Activated naive CD4-positive, alpha-beta T cell treated with Interleukin-2 at 50 U/mL for 16 hours (primary cell): ENCODE results near the gene MTMR11.
"Not testable (repeated sequence)": the region's sequence is repeated elsewhere in the genome, so short reads cannot be mapped to it uniquely, and the experiment has no call there.

Source experiments
- DNase-seq: peaks from one replicate; pipeline ENCODE4 v3.0.0-alpha.2; 2020

MTMR11 gene, protein sequence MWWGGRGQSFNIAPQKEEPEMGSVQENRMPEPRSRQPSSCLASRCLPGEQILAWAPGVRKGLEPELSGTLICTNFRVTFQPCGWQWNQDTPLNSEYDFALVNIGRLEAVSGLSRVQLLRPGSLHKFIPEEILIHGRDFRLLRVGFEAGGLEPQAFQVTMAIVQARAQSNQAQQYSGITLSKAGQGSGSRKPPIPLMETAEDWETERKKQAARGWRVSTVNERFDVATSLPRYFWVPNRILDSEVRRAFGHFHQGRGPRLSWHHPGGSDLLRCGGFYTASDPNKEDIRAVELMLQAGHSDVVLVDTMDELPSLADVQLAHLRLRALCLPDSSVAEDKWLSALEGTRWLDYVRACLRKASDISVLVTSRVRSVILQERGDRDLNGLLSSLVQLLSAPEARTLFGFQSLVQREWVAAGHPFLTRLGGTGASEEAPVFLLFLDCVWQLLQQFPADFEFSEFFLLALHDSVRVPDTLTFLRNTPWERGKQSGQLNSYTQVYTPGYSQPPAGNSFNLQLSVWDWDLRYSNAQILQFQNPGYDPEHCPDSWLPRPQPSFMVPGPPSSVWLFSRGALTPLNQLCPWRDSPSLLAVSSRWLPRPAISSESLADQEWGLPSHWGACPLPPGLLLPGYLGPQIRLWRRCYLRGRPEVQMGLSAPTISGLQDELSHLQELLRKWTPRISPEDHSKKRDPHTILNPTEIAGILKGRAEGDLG

GRCh38 chr1:149936170-149936991, at the start of gene MTMR11:
MTMR11 (minus strand) TSS chr1:149936879; CDS start chr1:149936647, 232 bp downstream.
- no peak for DNase-seq

GRCh38 chr1:149979972-149980540, 43.4 kb upstream of the MTMR11 start:
- DNase-seq, result no peak

GRCh38 chr1:149979245-149979971, 42.7 kb upstream of the MTMR11 start:
- no peak for DNase-seq

DNA sequence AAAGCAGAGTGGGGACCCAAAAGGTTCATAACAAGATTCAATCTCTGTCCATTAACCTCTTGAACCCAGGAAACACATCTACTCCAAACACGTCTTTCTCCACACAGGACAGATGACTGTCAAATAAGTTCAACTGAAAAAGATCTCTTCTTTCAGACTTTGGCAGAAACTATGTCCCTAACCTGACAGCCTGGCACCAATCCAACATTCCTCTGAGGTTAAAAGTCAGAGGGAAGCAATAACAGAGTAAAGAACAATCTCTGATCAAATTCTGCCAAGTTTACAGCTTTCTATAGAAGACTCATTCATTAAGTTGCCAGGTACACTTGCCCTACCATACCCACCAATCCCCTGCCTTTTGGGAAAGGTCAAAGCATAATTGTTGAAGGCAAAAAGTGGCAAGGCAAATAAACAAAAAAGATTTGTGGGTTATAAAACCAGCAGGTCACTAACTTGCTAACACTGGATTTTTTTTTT, 41.9 kb upstream of the MTMR11 start:
- DNase-seq, result no peak

DNA sequence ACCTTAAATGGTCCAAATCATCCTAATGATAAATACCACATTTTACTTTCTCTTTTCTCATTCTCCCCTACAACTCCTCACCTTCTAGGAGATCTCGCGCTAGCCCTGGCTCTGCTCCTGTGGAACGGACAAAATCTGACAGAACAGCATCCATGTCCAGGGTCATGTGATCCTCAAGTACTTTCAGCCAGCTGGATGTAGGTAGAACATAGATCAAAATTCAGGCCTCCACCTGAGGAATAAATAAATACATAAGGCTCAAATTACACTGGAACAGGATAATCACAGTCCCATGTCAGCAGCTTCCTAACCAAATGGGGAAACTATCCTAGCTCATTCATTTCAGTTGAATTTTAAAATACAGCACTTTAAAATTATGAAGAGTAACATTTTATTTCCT, 40.7 kb upstream of the MTMR11 start:
- no peak for DNase-seq

GRCh38 chr1:149972547-149972946, 35.9 kb upstream of the MTMR11 start:
- DNase-seq, result no peak

- DNase-seq, result no peak
Measured at GRCh38 chr1:149967646-149968045, 31.0 kb upstream of the MTMR11 start.

GRCh38 chr1:149967041-149967440, 30.4 kb upstream of the MTMR11 start:
- no peak for DNase-seq

- no peak for DNase-seq
Measured at GRCh38 chr1:149966405-149966804, 29.7 kb upstream of the MTMR11 start.

GRCh38 chr1:149965440-149965839, 28.8 kb upstream of the MTMR11 start:
- DNase-seq, result no peak

DNA sequence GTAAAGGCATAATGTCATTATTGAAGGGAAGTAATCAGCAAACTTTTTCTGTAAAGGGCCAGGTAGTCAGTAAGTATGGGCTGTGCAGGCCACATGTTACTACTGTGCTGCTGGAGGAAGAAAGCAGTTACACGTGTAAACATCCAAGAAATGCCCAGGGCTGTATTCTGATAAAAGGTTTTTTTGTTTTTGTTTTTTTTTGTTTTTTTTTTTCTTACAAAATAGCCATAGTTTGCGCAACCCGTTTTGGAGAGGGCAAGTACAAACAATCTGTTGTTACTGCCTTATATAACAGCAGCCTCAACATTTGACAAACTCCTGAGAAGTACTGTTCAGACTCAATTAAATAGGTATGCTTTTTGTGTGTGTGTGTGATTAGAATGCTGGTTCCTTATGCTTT, 26.7 kb upstream of the MTMR11 start:
- DNase-seq, result no peak

- DNase-seq, result no peak
Measured at GRCh38 chr1:149962736-149963135, 26.1 kb upstream of the MTMR11 start.

GRCh38 chr1:149962039-149962647, 25.5 kb upstream of the MTMR11 start:
- peak; percentile 28 for DNase-seq

GRCh38 chr1:149957548-149957947, 20.9 kb upstream of the MTMR11 start:
- DNase-seq, result not testable (repeated sequence)

DNA sequence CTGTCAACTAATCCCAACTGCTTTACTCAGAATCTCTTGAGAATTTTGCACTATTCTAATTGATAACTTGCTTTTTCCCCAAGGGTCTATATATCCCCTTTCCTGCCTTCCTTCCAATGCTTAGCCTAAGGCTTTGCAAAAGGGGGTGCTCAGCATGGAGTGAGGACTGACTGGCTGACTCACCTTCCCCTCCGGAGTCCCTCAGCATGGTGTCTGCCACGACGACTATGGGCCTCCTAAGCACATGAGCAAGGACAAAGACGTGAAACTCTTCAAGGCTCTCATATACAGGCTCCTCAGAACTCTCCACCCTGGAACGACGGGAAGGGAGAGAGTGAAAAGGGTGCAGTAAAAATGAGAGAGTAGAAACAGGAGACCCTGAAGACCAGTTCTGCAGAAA, 13.2 kb upstream of the MTMR11 start:
- no peak for DNase-seq

GRCh38 chr1:149945206-149945605, 8.5 kb upstream of the MTMR11 start:
- no peak for DNase-seq

DNA sequence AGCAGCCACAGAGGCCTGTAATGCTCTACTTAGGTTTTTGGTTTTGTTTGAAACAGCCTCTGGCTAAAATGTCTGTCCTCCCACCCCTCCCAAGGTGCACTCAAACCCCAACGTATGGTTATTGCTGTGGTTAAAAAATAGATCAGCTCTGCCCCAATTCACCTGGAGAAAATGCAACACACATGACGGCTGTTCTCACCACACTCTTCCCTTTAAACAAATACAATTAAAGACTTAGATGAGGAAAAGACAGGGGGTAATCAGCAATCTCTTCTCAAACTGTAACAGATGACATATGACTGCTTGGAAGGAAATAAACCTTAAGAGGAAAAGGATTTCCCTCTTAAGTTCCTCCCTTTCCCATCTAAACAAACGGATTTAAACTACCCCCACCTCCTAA, 6.2 kb upstream of the MTMR11 start:
- no peak for DNase-seq

DNA sequence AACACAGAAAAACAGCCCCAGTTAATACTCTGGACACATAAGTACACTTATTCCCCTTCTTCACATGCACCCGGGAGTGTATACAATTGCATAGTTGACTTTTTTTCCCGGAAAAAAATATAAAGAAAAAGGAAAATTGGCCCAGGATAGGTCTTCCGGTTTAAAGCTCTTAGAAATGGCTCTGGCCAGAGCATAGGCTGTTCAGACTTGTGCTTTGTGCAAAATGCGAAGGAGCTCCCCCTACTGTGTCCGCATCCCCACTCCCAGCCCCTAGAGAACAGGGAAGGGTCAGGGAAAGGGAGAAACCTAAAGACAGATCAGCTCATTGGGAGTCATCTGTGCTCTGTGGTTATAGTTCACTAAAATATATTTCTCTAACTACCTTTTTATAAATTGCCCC, 5.5 kb upstream of the MTMR11 start:
- DNase-seq, result no peak

DNA sequence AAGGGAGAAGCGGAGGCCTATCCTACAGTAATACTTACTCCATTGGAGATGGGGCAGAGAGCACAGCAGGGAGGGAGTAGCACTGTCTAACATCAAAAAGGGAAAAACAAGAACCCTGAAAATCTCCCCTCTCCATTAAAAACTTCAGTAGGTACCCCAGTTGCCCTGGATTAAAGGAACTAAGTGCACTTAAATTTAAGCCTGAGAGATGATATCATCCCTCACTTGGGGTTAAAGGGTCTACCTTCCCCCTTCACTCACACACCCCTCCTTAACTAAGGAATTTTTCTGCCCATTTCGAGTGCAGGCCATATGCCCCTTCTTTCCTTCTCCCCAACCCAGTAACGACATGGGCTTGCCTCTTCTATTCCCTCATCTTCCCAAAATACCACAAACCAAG, 3.7 kb upstream of the MTMR11 start:
- no peak for DNase-seq

DNA sequence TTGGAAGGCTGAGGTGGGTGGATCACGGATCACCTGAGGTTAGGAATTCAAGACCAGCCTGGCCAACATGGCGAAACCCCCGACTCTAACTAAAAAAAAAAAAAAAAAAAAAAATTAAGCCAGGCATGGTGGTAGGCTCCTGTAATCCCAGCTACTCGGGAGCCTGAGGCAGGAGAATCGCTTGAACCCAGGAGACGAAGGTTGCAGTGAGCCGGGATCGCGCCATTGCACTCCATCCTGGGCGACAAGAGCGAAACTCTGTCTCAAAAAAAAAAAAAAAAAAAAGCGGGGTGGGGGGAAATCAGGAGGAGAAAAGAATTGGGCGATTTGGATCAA, 2.0 kb upstream of the MTMR11 start:
- DNase-seq, result not testable (repeated sequence)

DNA sequence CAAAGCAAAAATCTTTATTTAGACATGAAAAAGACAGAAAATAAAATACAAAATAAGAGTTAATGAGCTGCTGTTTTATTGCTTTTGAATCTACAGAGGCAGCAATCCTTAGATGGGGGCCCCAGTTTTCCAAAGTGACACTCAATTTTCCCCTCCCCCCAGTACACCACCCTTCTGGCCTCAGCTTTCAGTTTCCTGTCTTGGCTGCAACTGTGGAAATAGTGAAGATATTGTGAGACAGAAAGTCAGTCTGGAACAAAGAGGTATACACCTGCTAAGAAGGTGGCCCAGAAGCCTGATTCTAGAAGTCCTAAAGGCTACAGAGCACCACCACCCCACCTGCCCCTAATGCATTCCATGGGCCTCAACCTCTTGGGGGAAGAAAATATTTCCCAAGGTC, 1.1 kb upstream of the MTMR11 start:
- DNase-seq, result no peak
